Nephron progenitor cell (in vitro differentiated cells): ENCODE results near the gene SETD7.
A peak's percentile ranks its signal among the peaks of the same experiment; 100 is the strongest.

Experiments used
- DNase-seq: peaks from one replicate; pipeline ENCODE4 v3.0.0; 2021
- H3K27ac Mint-ChIP-seq: 2 replicates; pipeline ENCODE4 v1.8.0; 2021; ENCODE audit warnings: mild to moderate bottlenecking, moderate library complexity, mixed read lengths
- H3K27me3 Mint-ChIP-seq: 2 replicates; pipeline ENCODE4 v1.8.0; 2021; ENCODE audit warnings: mild to moderate bottlenecking, low read depth, mixed read lengths; ENCODE audit not compliant: poor library complexity
- H3K36me3 Mint-ChIP-seq: 2 replicates; pipeline ENCODE4 v1.8.0; 2021; ENCODE audit warnings: low read depth, mixed read lengths
- H3K4me1 Mint-ChIP-seq: 2 replicates; pipeline ENCODE4 v1.8.0; 2021; ENCODE audit warnings: mixed read lengths
- H3K4me3 Mint-ChIP-seq: 2 replicates; pipeline ENCODE4 v1.8.0; 2021; ENCODE audit warnings: mild to moderate bottlenecking, moderate library complexity, mixed read lengths
- H3K9me3 Mint-ChIP-seq: 2 replicates; pipeline ENCODE4 v1.8.0; 2021; ENCODE audit warnings: mild to moderate bottlenecking, moderate library complexity, mixed read lengths
- CTCF ChIP-seq: fragments of 200-600 bp; sonication (generic); IDR thresholded peaks from 2 replicates; pipeline ENCODE4 v1.5.0; 2021; ENCODE audit warnings: antibody characterized with exemption

SETD7 gene

GRCh38 chr4:139582044-139582443 lies 26.0 kb upstream of the SETD7 start:
- DNase-seq = no peak

GRCh38 chr4:139581096-139581495 lies 25.1 kb upstream of the SETD7 start:
- Mint-ChIP-seq H3K4me3 (no peak overlapping the region), H3K4me1 (peaks cover 34% of the 10 kb centered on the region), H3K27me3 (peaks cover 8% of the 10 kb centered on the region), H3K9me3 (peaks cover 16% of the 10 kb centered on the region), H3K27ac (peak overlapping the region; percentile 55), H3K36me3 (peaks cover 5% of the 10 kb centered on the region)
- no peak for DNase-seq
- TF ChIP-seq CTCF = no peak

More at GRCh38 chr4:139582044-139582443, 26.0 kb upstream of the SETD7 start:
- Mint-ChIP-seq H3K36me3 (peaks cover 5% of the 10 kb centered on the region), H3K9me3 (peaks cover 16% of the 10 kb centered on the region), H3K4me1 (peaks cover 34% of the 10 kb centered on the region), H3K27me3 (peaks cover 10% of the 10 kb centered on the region), H3K27ac (no peak overlapping the region), H3K4me3 (no peak overlapping the region)
- no peak for TF ChIP-seq CTCF

GRCh38 chr4:139576219-139576618 lies 20.2 kb upstream of the SETD7 start:
- no peak for TF ChIP-seq CTCF
- Mint-ChIP-seq H3K27me3 (peaks cover 4% of the 10 kb centered on the region), H3K27ac (no peak overlapping the region), H3K4me1 (peaks cover 22% of the 10 kb centered on the region), H3K9me3 (peaks cover 10% of the 10 kb centered on the region), H3K4me3 (no peak overlapping the region), H3K36me3 (peaks cover 5% of the 10 kb centered on the region)
- no peak for DNase-seq

- TF ChIP-seq CTCF = no peak
- H3K27ac Mint-ChIP-seq = no peak overlapping the region
- peaks cover 3% of the 10 kb centered on the region for H3K27me3 Mint-ChIP-seq
- H3K36me3 Mint-ChIP-seq = no peaks in the 10 kb centered on the region
- no peak for DNase-seq
- H3K9me3 Mint-ChIP-seq = no peaks in the 10 kb centered on the region
- H3K4me3 Mint-ChIP-seq = no peak overlapping the region
- peaks cover 13% of the 10 kb centered on the region for H3K4me1 Mint-ChIP-seq
Observed at GRCh38 chr4:139575072-139575471, 19.1 kb upstream of the SETD7 start.

GRCh38 chr4:139574641-139575040 lies 18.6 kb upstream of the SETD7 start:
- H3K9me3 Mint-ChIP-seq = no peaks in the 10 kb centered on the region
- no peaks in the 10 kb centered on the region for H3K36me3 Mint-ChIP-seq
- TF ChIP-seq CTCF = no peak
- no peak for DNase-seq
- peaks cover 13% of the 10 kb centered on the region for H3K4me1 Mint-ChIP-seq
- H3K27me3 Mint-ChIP-seq = peaks cover 3% of the 10 kb centered on the region
- no peak overlapping the region for H3K4me3 Mint-ChIP-seq
- H3K27ac Mint-ChIP-seq = no peak overlapping the region

- Mint-ChIP-seq H3K27me3 (peaks cover 4% of the 10 kb centered on the region), H3K27ac (peak overlapping the region; percentile 15), H3K4me3 (no peak overlapping the region), H3K9me3 (peaks cover 6% of the 10 kb centered on the region), H3K36me3 (no peaks in the 10 kb centered on the region), H3K4me1 (peaks cover 7% of the 10 kb centered on the region)
- TF ChIP-seq CTCF = no peak
- DNase-seq = no peak
Observed at GRCh38 chr4:139568206-139568955, 12.4 kb upstream of the SETD7 start.
